HG03108 (cell line): ENCODE results near the gene WDR41.
"Not testable (repeated sequence)": the region's sequence is repeated elsewhere in the genome, so short reads cannot be mapped to it uniquely, and the experiment has no call there.

Experiments
- ATAC-seq: cut with Tn5 transposase; IDR thresholded peaks from one replicate; pipeline ENCODE4 v1.9.1; 2021; ENCODE audit warnings: moderate library complexity; ENCODE audit not compliant: unreplicated experiment

WDR41 gene

DNA sequence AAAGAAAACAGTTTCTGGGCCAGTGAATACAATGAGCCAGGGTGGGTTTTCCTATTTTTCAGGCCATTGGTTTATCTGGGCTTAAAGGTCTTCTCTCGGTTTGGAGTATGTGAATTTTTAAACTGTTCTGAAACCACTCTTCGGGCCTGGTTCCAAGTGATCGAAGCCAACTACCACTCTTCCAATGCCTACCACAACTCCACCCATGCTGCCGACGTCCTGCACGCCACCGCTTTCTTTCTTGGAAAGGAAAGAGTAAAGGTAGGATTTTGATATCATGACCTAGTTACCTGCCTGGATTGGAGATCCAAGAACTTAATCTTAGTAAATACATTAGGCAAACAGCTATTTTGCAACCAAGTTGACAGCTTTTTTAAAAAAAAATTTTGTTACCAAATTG lies 79.1 kb downstream of the WDR41 start:
- no peak for ATAC-seq

DNA sequence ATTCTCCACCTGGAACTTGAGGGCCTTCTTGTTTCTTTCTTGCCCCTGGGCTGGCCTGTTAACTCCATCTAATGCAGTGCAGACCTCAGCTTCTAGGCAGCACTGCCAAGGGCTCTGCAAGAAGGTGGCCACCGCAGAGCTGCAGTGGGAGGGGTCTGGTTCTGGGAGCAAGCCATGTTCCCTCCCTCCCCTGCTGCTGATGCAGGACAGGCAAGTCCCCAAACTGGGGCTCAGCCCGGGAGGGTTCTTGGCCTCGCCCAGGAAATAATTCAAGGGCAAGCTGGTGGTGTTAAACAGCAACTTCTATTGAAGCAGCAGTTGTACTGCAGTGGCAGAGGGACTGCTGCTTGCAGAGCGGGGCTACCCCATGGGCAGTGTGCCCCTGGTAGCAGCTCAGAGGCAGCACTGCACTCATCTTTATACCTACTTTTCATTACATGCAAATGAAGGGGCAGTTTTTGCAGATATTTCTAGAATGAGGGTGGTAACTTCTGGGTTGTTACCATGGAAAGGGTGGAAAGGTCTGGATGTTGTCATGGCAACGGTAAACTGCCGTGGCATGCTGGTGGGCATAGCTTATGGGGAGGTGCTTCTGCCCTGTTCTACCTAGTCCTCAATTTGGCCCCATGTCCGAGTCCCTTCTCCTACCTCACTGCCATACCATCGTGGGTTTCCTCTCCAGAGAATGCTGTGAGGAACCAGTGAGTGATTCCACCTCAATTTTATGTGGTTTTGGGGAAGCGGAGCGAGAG lies 82.1 kb downstream of the WDR41 start:
- no peak for ATAC-seq

DNA sequence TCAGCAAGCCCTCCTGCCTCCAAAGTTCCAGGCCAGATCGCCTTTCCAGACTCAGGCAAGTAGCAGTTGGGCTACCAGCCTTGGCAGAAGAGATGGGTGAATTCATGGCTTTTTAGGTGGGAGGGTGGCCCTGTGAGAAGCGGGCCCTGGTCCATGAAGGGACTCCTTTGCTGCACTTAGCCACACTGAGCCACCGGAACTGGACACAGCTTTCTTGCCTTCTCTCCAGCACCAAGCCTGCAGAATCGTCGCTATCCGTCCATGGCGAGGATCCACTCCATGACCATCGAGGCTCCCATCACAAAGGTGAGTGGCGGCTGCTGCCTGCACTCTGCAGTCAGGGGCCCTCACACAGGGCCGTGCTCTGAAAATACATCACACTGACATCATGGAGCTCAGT lies 85.0 kb downstream of the WDR41 start:
- ATAC-seq = no peak

- no peak for ATAC-seq
Measured at GRCh38 chr5:77402796-77403195, 89.3 kb downstream of the WDR41 start.

DNA sequence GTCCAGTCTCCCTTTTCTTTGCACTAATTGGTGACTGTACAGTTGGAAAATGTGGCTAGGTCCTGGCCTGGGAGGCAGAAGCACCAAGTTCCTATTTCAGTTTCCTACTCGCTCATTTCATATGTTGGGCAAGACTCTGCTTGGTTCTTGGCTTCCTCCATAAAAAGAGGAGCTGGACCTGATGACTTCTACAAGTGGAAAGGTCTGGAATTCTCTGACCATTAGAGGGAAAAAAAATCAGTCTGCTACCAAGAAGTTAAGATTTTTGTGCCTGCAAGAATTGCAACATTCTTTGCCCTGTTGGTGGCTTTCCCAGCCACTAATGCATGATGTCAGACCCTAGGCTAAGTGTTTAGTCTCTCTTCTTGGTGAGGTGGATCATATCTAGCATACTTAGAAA lies 91.5 kb downstream of the WDR41 start:
- ATAC-seq = no peak

GRCh38 chr5:77398896-77399295 lies 93.2 kb downstream of the WDR41 start:
- no peak for ATAC-seq

DNA sequence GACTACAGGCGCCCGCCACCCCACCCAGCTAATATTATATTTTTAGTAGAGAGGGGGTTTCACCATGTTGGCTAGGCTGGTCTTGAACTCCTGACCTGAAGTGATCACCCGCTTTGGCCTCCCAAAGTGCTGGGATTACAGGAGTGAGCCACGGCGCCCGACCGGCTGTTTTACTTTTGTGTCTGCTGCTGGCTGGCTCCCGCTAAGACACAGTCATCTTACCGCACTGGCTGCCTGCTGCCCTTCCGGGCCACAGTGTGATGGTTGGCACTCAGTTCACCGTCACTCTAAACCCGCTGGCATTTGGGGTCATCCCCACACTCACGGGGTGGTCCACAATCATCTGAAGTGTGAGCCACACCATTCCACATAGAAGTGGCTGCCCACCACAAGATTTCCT lies 93.7 kb downstream of the WDR41 start:
- no peak for ATAC-seq

DNA sequence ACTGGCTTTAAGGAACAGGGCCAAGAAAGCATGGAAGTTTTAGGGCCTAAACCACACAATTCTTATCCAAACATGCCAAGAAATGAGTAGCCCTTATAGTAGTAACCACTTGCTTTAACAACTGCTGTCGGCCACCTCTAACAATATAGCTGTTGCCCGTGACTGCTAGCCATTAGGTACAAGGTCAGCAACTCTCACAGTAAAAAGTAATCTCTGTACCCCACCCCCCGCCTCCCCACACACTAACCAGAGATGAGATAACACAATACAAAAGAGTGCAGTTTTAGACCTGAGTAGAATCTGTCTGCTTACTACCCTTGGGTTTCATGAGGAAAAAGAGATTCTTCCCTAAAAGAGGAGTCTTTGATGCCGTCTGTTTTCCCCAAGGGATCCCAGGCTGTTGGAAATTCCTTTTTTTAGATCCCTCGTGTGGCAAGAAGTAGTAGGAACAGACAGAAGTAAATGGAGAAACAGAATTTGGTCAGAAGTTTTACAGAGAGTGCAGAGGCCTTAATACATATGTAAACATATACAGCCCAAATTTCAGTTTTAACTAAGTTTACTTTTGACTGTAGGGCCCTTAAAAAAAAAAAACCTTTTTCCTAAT lies 94.3 kb downstream of the WDR41 start:
- no peak for ATAC-seq

DNA sequence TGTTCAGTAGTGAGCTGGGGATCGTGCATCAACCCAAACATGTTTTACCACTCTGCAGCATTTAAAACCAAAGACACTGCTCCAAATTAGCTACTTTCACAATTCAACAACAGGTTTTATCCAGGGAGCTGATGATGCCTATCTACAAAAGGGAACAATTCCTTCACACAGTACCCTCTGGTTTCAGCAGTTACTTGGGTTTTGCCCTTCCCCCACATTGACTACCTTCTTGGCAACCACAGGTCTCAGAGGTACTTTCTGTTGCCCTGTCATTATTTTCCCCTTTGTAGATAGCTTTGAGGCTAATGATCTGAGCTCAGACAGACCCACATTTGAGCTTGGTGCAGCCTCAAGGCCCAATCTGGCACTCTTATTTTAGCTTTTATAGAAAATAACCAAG lies 96.1 kb downstream of the WDR41 start:
- ATAC-seq = peak; percentile 58

DNA sequence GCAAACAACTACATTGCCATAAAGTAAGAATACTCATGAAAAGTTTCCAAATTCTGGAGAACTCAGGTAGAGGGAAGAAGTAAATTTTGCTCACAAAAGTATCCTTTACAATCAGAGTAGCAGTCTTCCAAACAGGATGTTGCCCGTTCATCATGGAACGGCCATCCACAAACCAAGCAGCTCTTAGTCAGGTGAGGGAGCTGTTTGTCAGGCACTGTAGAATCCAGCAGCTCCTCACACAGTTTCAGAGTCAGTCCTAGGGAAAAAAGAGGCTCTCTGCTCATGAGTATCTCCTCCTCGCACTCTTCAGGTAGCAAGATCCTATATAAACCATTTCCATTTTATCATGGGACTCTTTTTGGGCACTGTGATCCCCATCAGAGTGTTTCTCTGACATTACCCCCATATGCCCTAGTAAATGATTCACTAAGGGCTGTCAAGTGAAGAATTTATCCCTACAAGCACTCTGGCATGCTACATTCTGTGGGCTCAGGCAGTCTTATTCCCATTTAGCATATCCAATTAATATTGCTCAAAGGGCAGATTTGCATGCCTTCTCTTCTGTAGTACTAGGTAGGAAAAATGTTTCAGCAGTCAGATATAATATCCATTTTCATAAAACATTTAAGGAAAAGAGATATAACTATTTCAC lies 97.9 kb downstream of the WDR41 start:
- ATAC-seq = no peak

DNA sequence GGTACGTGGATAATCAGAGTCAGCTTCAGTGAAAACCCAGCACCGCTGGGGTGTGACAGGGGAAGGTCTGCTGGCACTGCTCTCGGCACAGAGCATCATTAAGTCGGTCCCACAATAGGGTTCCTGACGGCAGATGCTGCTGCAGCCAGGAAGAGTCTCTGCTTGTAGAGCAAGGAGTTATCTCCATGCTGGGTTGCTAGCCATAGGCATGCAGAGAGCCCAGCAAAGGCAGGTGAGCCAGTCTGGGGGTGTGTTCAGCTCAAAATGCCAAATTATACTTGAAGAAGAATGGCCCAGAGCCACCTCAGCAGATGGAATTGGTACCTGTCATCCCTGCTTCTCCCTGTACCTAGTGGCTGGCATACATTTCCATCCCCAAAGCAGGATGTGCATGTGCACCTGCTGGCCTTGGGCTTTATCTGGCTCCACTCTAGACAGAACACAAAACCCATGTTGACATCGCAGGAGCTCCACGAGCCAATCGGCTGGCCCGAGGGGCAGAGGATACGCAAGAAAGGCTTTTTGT lies 100.8 kb downstream of the WDR41 start:
- ATAC-seq = no peak

DNA sequence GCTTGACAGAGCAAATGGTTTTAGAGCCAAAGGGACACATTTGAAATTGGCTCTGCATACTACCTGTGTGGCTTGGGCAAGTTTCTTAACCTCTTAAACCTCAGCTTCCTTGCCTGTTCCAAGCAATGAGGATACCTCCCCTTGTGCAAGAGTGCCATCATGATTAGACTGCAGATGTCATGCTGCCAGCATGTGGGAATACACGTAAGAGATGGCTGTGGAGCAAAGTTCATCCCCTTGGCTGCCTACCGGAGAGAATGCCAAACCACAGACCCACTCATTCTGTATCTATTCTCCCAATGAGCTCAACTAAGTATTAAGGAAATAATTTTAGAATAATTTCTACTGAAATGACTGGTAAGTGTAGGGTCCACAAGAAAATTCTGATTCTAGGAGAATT lies 101.3 kb downstream of the WDR41 start:
- no peak for ATAC-seq

- ATAC-seq = no peak
Measured at GRCh38 chr5:77390221-77390620, 101.9 kb downstream of the WDR41 start.

- ATAC-seq = no peak
Measured at GRCh38 chr5:77389746-77390145, 102.4 kb downstream of the WDR41 start.

DNA sequence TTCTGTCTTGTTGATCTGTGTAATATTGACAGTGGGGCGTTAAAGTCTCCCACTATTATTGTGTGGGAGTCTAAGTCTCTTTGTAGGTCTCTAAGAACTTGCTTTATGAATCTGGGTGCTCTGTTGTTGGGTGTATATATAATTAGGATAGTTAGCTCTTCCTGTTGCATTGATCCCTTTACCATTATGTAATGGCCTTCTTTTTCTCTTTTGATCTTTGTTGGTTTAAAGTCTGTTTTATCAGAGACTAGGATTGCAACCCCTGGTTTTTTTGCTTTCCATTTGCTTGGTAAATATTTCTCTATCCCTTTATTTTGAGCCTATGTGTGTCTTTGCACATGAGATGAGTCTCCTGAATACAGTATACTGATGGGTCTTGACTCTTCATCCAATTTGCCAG lies 105.8 kb downstream of the WDR41 start:
- not testable (repeated sequence) for ATAC-seq

- not testable (repeated sequence) for ATAC-seq
Measured at GRCh38 chr5:77383336-77383735, 108.8 kb downstream of the WDR41 start.
